ENCODE results near the gene SMIM33.

Gene SMIM33

GRCh38 chr5:139514486-139514856 lies 43.7 kb downstream of the SMIM33 start:
- Histone ChIP-seq H3K4me3 (ENCODE audit: low read length) (no peak overlapping the region), H3K9ac (ENCODE audit: low read length) (no peak overlapping the region), H3K36me3 (ENCODE audit: control insufficient read depth, insufficient read depth, low read length, severe bottlenecking) (no peaks in the 10 kb centered on the region), H3K27me3 (replicated peaks; ENCODE audit: control insufficient read depth, insufficient read depth, low read length) (no peaks in the 10 kb centered on the region), H3K9me3 (ENCODE audit: control insufficient read depth, low read length) (no peaks in the 10 kb centered on the region), H3K4me1 (ENCODE audit: control insufficient read depth, insufficient read depth, low read length) (peaks cover 9% of the 10 kb centered on the region)
- no peak for DNase-seq (ENCODE audit: low read depth)

DNA sequence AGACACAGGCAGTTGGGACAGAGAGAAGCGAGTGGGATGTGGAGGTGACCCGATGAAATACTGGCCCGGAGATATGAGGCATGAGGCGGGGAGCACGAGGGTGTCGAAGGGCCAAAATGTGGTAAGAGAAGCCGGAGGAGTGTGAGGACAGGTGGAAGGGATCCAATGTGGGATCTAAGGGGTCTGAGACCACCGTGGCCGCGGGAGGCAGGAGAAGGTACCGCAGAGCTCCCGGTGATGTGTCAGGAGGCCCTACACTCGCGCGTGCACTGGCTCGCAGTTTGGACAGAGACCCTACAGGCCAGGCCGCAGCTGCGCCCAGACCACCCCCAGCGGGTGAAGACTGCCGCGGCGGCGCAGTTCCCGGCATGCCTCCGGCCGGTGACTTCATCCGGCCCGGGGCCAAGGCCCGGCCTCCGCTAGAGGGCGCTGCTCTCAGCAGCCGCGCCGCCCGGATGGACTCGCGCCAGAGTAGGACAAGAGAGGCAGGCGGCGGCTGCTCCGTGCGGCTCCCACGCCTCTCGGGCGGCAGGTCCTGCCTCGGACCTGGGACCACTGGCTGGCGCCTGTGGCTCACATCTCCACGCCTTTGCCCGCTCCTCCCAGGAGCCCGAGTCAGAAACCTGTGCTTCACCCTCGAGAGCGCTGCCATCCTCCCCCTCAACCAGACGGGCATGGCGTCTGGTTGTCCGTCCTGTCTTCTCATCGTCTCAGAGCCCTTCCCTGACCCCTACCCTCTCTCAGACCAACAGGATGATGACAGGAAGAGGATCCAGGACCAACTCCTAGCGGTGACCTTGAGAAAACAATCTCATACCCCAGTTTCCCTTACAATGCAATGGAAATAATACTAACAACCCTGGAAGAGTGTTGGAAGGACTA lies 47.1 kb downstream of the SMIM33 start:
- Histone ChIP-seq H3K9me3 (ENCODE audit: control insufficient read depth, low read length) (no peaks in the 10 kb centered on the region), H3K27me3 (replicated peaks; ENCODE audit: control insufficient read depth, insufficient read depth, low read length) (peaks cover 4% of the 10 kb centered on the region), H3K4me1 (ENCODE audit: control insufficient read depth, insufficient read depth, low read length) (peaks cover 9% of the 10 kb centered on the region), H3K36me3 (ENCODE audit: control insufficient read depth, insufficient read depth, low read length, severe bottlenecking) (no peaks in the 10 kb centered on the region), H3K9ac (ENCODE audit: low read length) (peak overlapping the region; percentile 98), H3K4me3 (ENCODE audit: low read length) (peak overlapping the region; percentile 93)
- DNase-seq (ENCODE audit: low read depth) = peak; percentile 96
